ENCODE data around the gene ASAP2. TPM values are rescaled to one million over a fixed set of nuclear protein-coding genes. Genes with fewer than 3 reads are reported as not detected.

Gene ASAP2
- polyA plus RNA-seq, 4 donors, result 10.8 to 21.9 (median 13.8) TPM

- Histone ChIP-seq H3K27ac (ENCODE audit: low read depth in 1 of 3, low read length in 2 of 3) (no peak overlapping the region), H3K36me3 (ENCODE audit: control insufficient read depth in 3 of 3, insufficient read depth in 2 of 3, low read depth in 1 of 3, low read length in 3 of 3) (peaks cover 0 to 17% (median 0%) of the 10 kb centered on the region in 3 donors), H3K4me3 (ENCODE audit: low read depth in 1 of 3, low read length in 3 of 3) (no peak overlapping the region), H3K27me3 (ENCODE audit: control insufficient read depth in 3 of 3, insufficient read depth in 3 of 3, low read length in 3 of 3) (no peaks in the 10 kb centered on the region), H3K9me3 (ENCODE audit: control insufficient read depth in 2 of 2, insufficient read depth in 1 of 2, low read depth in 1 of 2, low read length in 1 of 2) (no peaks in the 10 kb centered on the region), H3K4me1 (ENCODE audit: control insufficient read depth in 3 of 3, insufficient read depth in 2 of 3, low read depth in 1 of 3, low read length in 2 of 3) (peaks cover under 1 to 11% (median 8%) of the 10 kb centered on the region in 3 donors)
- no peak for FAIRE-seq
- no peak for DNase-seq
- 87 to 92% (median 88%) methylated on average over 3 of the region's 3 CpGs for WGBS, 3 donors
Observed at GRCh38 chr2:9419541-9419940, 212.9 kb downstream of the ASAP2 start.

- H3K36me3 ChIP-seq (ENCODE audit: control insufficient read depth in 3 of 3, insufficient read depth in 2 of 3, low read depth in 1 of 3, low read length in 3 of 3), result peaks cover 0 to 13% (median 0%) of the 10 kb centered on the region in 3 donors
- no peak overlapping the region for H3K4me3 ChIP-seq (ENCODE audit: low read depth in 1 of 3, low read length in 3 of 3)
- 86 to 93% (median 92%) methylated on average over 10 of the region's 10 CpGs for WGBS, 3 donors
- H3K4me1 ChIP-seq (ENCODE audit: control insufficient read depth in 3 of 3, insufficient read depth in 2 of 3, low read depth in 1 of 3, low read length in 2 of 3), result peaks cover 4 to 20% (median 12%) of the 10 kb centered on the region in 3 donors
- DNase-seq (no peak), FAIRE-seq (no peak)
- H3K27ac ChIP-seq (ENCODE audit: low read depth in 1 of 3, low read length in 2 of 3), result no peak overlapping the region
- no peaks in the 10 kb centered on the region for H3K27me3 ChIP-seq (ENCODE audit: control insufficient read depth in 3 of 3, insufficient read depth in 3 of 3, low read length in 3 of 3)
- no peaks in the 10 kb centered on the region for H3K9me3 ChIP-seq (ENCODE audit: control insufficient read depth in 2 of 2, insufficient read depth in 1 of 2, low read depth in 1 of 2, low read length in 1 of 2)
Observed at GRCh38 chr2:9420495-9420894, 213.9 kb downstream of the ASAP2 start.

- 3 to 7% (median 4%) methylated on average over 42 of the region's 42 CpGs for WGBS, 3 donors
- H3K4me1 ChIP-seq (ENCODE audit: control insufficient read depth in 3 of 3, insufficient read depth in 2 of 3, low read depth in 1 of 3, low read length in 2 of 3), result peaks cover 4 to 20% (median 12%) of the 10 kb centered on the region in 3 donors
- H3K4me3 ChIP-seq (ENCODE audit: low read depth in 1 of 3, low read length in 3 of 3), result peak overlapping the region; percentile 87 to 98 (median 88)
- no peaks in the 10 kb centered on the region for H3K9me3 ChIP-seq (ENCODE audit: control insufficient read depth in 2 of 2, insufficient read depth in 1 of 2, low read depth in 1 of 2, low read length in 1 of 2)
- peaks cover 0 to 3% (median 0%) of the 10 kb centered on the region in 3 donors for H3K36me3 ChIP-seq (ENCODE audit: control insufficient read depth in 3 of 3, insufficient read depth in 2 of 3, low read depth in 1 of 3, low read length in 3 of 3)
- FAIRE-seq (no peak), DNase-seq (peak; percentile 58 to 65)
- H3K27ac ChIP-seq (ENCODE audit: low read depth in 1 of 3, low read length in 2 of 3), result peak overlapping the region; percentile 87 to 96 (median 91)
- H3K27me3 ChIP-seq (ENCODE audit: control insufficient read depth in 3 of 3, insufficient read depth in 3 of 3, low read length in 3 of 3), result no peaks in the 10 kb centered on the region
Observed at GRCh38 chr2:9422321-9423099, 215.9 kb downstream of the ASAP2 start.

- peaks cover 4 to 20% (median 12%) of the 10 kb centered on the region in 3 donors for H3K4me1 ChIP-seq (ENCODE audit: control insufficient read depth in 3 of 3, insufficient read depth in 2 of 3, low read depth in 1 of 3, low read length in 2 of 3)
Observed at GRCh38 chr2:9423100-9423921, 216.7 kb downstream of the ASAP2 start, which contains the start of the genes CPSF3 and ITGB1BP1. CPSF3 (plus strand) TSS chr2:9423654; CDS start chr2:9423774, 120 bp downstream. ITGB1BP1 (minus strand) TSS chr2:9423528; CDS start chr2:9418697, 4,831 bp downstream.

GRCh38 chr2:9423922-9424272, 217.3 kb downstream of the ASAP2 start:
- no peaks in the 10 kb centered on the region for H3K9me3 ChIP-seq (ENCODE audit: control insufficient read depth in 2 of 2, insufficient read depth in 1 of 2, low read depth in 1 of 2, low read length in 1 of 2)
- no peak for DNase-seq
- FAIRE-seq, result no peak
- H3K27me3 ChIP-seq (ENCODE audit: control insufficient read depth in 3 of 3, insufficient read depth in 3 of 3, low read length in 3 of 3), result no peaks in the 10 kb centered on the region
- WGBS, 3 donors, result 0 to 1% (median 0%) methylated on average over 21 of the region's 21 CpGs
- H3K27ac ChIP-seq (ENCODE audit: low read depth in 1 of 3, low read length in 2 of 3), result peak overlapping the region; percentile 87 to 96 (median 91)
- peak overlapping the region; percentile 87 to 98 (median 88) for H3K4me3 ChIP-seq (ENCODE audit: low read depth in 1 of 3, low read length in 3 of 3)
- H3K4me1 ChIP-seq (ENCODE audit: control insufficient read depth in 3 of 3, insufficient read depth in 2 of 3, low read depth in 1 of 3, low read length in 2 of 3), result peaks cover 4 to 20% (median 12%) of the 10 kb centered on the region in 3 donors
- peaks cover 0 to 3% (median under 1%) of the 10 kb centered on the region in 3 donors for H3K36me3 ChIP-seq (ENCODE audit: control insufficient read depth in 3 of 3, insufficient read depth in 2 of 3, low read depth in 1 of 3, low read length in 3 of 3)

More at GRCh38 chr2:9423100-9423921, 216.7 kb downstream of the ASAP2 start, which contains the start of the genes CPSF3 and ITGB1BP1:
- H3K27ac ChIP-seq (ENCODE audit: low read depth in 1 of 3, low read length in 2 of 3), result peak within 1 kb of the TSS; percentile 87 to 96 (median 91)
- H3K4me3 ChIP-seq (ENCODE audit: low read depth in 1 of 3, low read length in 3 of 3), result peak within 1 kb of the TSS; percentile 87 to 98 (median 88)
- no peak for FAIRE-seq
- WGBS, 3 donors, result 0 to 1% (median 0%) methylated on average over 65 to 91 of the region's 91 CpGs
- peaks cover 0 to 3% (median 0%) of the 10 kb centered on the region in 3 donors for H3K36me3 ChIP-seq (ENCODE audit: control insufficient read depth in 3 of 3, insufficient read depth in 2 of 3, low read depth in 1 of 3, low read length in 3 of 3)
- H3K9me3 ChIP-seq (ENCODE audit: control insufficient read depth in 2 of 2, insufficient read depth in 1 of 2, low read depth in 1 of 2, low read length in 1 of 2), result no peaks in the 10 kb centered on the region
- no peaks in the 10 kb centered on the region for H3K27me3 ChIP-seq (ENCODE audit: control insufficient read depth in 3 of 3, insufficient read depth in 3 of 3, low read length in 3 of 3)
- DNase-seq, result peak; percentile 98 to 100

- H3K36me3 ChIP-seq (ENCODE audit: control insufficient read depth in 3 of 3, insufficient read depth in 2 of 3, low read depth in 1 of 3, low read length in 3 of 3), result peaks cover 0 to 4% (median 4%) of the 10 kb centered on the region in 3 donors
- H3K9me3 ChIP-seq (ENCODE audit: control insufficient read depth in 2 of 2, insufficient read depth in 1 of 2, low read depth in 1 of 2, low read length in 1 of 2), result no peaks in the 10 kb centered on the region
- FAIRE-seq (no peak), DNase-seq (peak; percentile 33 to 35)
- peak overlapping the region in 2 of 3 donors; percentile 91 to 96 for H3K27ac ChIP-seq (ENCODE audit: low read depth in 1 of 3, low read length in 2 of 3)
- WGBS, 3 donors, result 19 to 54% (median 36%) methylated on average over 11 of the region's 11 CpGs
- H3K4me3 ChIP-seq (ENCODE audit: low read depth in 1 of 3, low read length in 3 of 3), result peak overlapping the region; percentile 87 to 98 (median 88)
- H3K4me1 ChIP-seq (ENCODE audit: control insufficient read depth in 3 of 3, insufficient read depth in 2 of 3, low read depth in 1 of 3, low read length in 2 of 3), result peaks cover 4 to 20% (median 12%) of the 10 kb centered on the region in 3 donors
- no peaks in the 10 kb centered on the region for H3K27me3 ChIP-seq (ENCODE audit: control insufficient read depth in 3 of 3, insufficient read depth in 3 of 3, low read length in 3 of 3)
Observed at GRCh38 chr2:9424447-9425164, 218.0 kb downstream of the ASAP2 start.

- H3K27ac ChIP-seq (ENCODE audit: low read depth in 1 of 3, low read length in 2 of 3), result no peak overlapping the region
- peaks cover 12 to 22% (median 16%) of the 10 kb centered on the region in 3 donors for H3K36me3 ChIP-seq (ENCODE audit: control insufficient read depth in 3 of 3, insufficient read depth in 2 of 3, low read depth in 1 of 3, low read length in 3 of 3)
- H3K27me3 ChIP-seq (ENCODE audit: control insufficient read depth in 3 of 3, insufficient read depth in 3 of 3, low read length in 3 of 3), result no peaks in the 10 kb centered on the region
- H3K4me3 ChIP-seq (ENCODE audit: low read depth in 1 of 3, low read length in 3 of 3), result no peak overlapping the region
- no peaks in the 10 kb centered on the region for H3K9me3 ChIP-seq (ENCODE audit: control insufficient read depth in 2 of 2, insufficient read depth in 1 of 2, low read depth in 1 of 2, low read length in 1 of 2)
- H3K4me1 ChIP-seq (ENCODE audit: control insufficient read depth in 3 of 3, insufficient read depth in 2 of 3, low read depth in 1 of 3, low read length in 2 of 3), result peaks cover 4 to 13% (median 8%) of the 10 kb centered on the region in 3 donors
- WGBS, 3 donors, result 77 to 88% (median 83%) methylated on average over 5 of the region's 5 CpGs
- FAIRE-seq (no peak), DNase-seq (no peak)
Observed at GRCh38 chr2:9428965-9429577, 222.5 kb downstream of the ASAP2 start.

Measured in small intestine (tissue), 7 donors.